PC-3 (cell line): ENCODE results near the gene FKBP1A.

Experiments used
- EZH2 ChIP-seq: fragments of 300-600 bp; sonication (generic); IDR thresholded peaks from one replicate; pipeline ENCODE4 v1.6.1; 2017; ENCODE audit warnings: antibody characterized with exemption, mild to moderate bottlenecking, low read length; ENCODE audit not compliant: unreplicated experiment
- TF ChIP-seq, protein P1 (sequence below): fragments of 300-600 bp; sonication (generic); conservative IDR thresholded peaks from 2 replicates; pipeline ENCODE4 v1.5.1; 2017; ENCODE audit warnings: antibody characterized with exemption, low read depth, mild to moderate bottlenecking, low read length

DNA sequence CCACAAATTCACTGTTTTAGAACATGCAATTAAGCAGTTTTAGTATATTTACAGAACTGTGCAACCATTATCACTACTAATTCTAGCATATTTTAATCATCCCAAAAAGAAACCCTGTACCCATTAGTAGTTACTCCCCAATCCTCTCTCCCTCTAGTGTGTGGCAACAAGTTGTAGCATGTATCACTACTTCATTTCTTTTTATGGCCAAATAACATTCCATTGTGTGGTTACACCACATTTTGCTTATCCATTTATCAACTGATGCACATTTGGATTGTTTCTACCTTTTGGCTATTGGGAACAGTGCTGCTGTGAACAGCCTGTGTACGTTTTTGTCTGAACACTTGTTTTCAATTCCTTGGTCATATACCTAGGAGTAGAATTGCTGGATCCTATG lies 31.5 kb upstream of the FKBP1A start:
- TF ChIP-seq, protein P1, sequence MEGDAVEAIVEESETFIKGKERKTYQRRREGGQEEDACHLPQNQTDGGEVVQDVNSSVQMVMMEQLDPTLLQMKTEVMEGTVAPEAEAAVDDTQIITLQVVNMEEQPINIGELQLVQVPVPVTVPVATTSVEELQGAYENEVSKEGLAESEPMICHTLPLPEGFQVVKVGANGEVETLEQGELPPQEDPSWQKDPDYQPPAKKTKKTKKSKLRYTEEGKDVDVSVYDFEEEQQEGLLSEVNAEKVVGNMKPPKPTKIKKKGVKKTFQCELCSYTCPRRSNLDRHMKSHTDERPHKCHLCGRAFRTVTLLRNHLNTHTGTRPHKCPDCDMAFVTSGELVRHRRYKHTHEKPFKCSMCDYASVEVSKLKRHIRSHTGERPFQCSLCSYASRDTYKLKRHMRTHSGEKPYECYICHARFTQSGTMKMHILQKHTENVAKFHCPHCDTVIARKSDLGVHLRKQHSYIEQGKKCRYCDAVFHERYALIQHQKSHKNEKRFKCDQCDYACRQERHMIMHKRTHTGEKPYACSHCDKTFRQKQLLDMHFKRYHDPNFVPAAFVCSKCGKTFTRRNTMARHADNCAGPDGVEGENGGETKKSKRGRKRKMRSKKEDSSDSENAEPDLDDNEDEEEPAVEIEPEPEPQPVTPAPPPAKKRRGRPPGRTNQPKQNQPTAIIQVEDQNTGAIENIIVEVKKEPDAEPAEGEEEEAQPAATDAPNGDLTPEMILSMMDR: no peak
- no peak for TF ChIP-seq EZH2
